DMS79 (cell line): ENCODE measurements around the gene TNFSF11.

Experiments
- DNase-seq: peaks from one replicate; lab custom pipeline; 2025; lab: John Stamatoyannopoulos, UW

Gene TNFSF11

DNA sequence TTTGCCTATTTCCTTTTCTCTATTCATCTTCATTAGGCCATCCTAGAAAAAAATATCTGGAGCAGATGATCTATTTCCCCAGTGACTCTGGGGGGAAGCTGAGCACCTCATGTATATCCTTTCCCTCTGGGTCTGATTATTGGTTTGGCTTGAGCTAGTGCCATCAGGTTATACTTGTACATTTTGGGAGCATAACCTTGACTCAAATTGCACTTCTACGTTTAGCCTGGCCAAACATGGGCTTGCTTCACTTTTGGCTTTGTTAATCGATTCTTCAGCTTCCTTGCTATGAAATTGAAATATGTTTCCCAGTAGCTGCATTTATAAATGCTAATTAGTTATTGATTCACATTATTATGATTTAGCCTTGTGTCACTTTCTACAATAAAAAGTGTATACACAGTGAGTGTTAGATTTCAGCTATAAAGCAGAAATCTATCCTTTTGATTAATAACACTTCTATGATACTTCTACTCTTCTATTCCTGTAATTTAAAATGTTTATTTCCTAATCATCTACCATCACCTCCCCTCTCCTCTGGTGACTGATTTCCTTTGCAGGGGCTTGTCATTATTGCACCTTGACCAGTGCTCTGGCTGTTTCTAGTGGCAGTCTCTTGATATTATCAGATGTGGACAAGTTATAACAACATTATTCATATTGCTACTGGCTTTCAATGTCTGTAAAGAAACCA is 37.3 kb downstream of the TNFSF11 start:
- DNase-seq = no peak

DNA sequence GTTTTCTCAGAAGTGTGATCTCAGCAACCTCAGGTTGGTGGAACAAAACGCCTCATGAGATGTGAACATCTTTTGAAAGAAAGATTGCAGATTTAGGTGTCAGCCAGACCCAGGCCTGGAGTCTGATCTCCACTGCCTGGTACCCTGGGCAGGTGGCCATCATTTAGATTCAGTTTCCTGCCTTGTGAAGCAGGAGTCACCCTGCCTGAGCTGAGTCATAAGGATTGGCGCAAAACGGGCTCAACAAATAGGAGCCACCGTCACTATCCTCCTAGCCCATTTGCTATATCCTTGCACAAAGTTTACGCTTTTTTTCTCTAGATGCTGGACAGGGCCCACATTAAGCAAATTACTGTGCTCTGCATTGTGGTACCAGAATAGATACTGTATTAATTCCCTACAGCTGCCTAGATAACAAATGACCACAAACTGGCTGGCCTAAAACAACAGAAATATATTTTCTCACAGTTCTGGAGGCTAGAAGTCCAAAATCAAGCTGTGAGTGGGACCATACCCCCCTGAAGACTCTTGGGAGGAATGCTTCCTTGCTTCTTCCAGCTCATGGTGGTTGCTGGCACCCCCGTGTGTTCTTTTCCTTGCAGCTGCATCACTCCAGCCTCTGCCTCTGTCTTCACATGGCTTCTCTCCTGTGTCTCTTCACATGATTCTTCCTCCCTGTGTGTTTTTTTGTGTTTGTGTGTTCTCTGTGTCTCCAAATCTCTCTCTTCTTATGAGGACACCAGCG is 38.2 kb downstream of the TNFSF11 start:
- no peak for DNase-seq

DNA sequence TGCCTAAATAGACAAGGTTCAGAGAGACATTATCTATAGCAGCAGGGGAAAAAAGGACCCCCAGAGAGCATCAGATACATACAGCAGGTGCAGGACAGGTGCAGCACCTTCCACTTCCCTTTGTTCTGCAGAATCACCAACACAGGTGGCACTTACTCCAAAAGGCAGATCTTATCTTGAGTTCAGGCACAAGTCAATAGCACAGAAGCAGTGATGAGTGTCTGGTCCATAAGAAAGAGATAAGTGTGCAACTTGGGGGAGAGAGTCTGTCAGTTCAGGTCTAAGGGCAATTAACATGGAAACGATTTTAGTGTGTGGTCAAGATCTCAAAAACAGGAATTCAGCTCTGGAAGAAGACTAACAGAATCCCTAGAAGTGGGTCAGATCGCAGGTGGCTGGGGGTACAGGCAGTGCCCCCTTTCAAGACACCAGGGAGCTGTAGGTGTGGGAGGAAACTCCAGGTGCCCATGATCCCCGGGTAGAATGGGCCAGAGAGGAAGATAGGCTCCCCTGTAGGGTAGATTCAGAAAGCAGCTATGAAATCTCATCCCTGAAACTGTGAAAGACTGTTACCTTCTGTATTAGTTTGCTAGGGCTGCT is 40.6 kb downstream of the TNFSF11 start:
- peak; percentile 47 for DNase-seq

DNA sequence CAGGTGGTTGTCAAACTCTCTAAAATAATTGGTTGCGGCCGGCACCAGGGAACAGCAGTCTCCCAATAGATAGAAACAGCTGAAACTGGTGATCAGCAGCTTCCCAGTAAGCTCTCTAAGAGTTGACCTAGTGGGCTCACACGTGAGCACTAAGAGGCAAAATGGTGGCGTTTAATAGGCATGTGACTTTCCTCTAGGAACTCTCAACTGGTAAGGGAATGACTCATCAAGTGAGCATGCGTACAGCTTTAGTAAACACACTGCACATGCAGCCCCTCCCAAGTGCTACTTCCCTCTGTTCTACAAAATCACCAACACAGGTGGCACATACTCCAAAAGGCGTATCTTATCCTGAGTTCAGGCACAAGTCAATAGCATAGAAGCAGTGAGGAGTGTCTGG is 41.7 kb downstream of the TNFSF11 start:
- DNase-seq = no peak

DNA sequence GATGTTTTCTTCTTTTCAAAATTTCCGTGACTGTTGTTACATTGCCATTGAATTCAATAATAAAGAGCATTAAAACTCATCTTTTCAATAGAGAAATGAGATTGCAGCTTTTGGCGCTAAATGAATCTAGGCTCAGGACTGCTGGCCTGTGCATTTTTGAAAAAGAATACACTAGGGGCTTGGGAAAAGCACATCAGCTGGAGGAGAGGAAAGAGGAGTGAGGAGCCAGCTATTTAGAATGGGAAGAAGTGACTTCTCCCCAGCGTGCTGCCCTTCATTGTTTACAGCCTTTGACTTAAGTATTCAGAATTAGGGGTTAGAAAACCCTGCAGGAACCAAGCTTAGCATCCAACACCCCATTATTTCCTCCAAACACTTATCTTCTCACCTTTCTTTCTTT is 43.3 kb downstream of the TNFSF11 start:
- DNase-seq = no peak

DNA sequence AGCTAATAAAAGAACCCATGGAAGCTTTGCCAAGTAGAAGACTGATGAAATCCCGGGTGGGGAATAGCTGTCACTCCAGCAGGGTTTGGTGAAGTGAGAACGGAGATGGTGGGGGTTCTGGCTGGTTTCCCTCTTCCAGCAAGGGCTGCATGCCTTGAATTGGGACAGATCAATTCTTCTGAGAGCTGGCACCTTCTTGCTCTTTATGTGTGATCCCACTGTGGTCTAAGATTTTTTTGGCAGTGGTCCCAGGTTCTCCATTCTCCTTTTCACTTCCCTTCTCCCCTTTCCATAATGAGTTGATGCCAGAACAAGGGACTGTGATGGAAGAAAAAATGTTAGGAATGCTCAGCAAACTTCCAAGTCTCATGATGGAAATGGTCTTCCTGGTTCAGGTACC is 50.0 kb downstream of the TNFSF11 start:
- DNase-seq = no peak

DNA sequence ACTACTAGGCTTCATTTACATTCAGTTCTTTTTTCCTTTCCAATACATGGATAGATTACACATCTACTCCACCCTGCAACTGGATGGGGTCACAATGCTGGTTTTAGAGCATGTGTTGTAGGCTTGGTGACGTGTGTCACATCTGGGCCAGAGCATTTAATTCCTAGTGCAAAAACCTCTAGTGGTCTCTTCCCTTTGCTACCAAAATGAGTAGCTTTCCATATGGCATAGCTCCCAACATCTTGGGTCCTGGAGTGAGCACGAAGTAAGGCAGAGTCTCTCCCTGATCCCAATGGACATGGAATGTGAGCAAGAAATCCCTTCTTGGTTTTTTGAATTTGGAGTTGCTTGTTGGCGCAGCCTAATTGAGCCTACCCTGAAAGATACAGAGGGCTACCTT is 51.7 kb downstream of the TNFSF11 start:
- no peak for DNase-seq

DNA sequence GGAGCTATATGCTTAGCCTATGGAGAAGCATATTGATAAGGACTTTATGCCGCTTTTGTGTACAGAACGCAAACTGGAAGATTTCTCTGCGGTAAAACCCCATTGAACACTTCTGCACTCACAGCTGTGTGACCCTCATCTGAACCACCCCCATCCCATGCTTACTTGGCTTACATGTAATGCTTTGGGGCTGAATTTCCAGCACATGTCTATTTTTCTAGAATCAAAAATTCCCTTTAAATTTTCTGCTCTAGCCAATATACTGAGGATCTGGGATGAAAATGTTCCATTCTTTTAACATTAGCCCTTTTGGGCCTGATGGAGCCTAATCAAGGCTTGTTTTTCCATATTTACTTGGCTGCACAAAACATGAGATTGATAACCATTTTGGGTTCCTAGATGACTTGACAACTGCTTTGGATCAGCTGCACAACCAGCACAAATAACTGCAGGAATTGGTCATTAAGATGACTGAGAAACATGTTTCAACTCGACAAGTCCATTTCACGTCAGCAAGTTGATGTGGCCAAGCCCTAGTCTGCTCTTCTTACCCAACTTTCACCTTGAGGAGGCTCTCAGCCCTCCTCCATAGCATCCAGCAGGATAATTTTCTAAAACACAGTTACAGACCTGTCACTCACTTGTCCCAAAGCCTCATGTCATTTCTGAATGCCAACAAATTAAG is 52.4 kb downstream of the TNFSF11 start:
- no peak for DNase-seq

DNA sequence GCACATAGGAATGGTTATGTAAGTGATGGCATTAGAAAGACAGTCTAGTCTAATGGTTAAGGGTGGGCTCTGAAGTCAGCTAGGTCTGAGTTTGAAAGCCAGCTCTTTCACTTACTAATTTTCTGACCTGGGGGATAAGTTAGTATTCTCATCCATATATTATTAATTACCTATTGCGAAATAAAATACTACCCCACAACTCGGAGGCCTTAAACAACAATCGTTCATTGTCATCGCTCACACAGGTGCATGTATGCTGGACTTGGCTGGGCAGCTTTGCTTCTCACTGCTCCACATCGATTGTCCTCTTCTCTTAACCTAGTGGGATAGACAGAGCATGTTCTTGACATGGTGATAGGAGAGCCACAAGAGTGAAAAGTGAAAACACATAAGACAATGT is 54.7 kb downstream of the TNFSF11 start:
- no peak for DNase-seq

DNA sequence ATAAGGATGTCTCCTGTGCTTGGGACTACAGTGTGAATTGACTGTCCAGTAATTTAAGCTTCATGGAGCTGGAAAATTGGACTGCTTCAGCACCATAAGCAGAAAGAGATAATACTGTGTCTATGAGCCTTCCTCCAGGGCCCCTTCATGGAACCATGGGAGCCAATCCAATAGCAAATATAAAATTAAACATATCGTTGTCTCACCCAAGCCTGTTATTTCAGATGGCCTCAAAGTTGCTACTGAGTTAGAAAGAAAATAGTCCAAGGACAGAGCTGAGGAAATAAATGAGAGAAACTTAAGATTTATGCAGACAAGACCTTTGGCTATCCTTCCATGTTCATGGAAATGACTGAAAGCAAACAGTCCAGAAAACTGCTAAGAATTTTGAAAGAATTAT is 57.2 kb downstream of the TNFSF11 start:
- DNase-seq = no peak

DNA sequence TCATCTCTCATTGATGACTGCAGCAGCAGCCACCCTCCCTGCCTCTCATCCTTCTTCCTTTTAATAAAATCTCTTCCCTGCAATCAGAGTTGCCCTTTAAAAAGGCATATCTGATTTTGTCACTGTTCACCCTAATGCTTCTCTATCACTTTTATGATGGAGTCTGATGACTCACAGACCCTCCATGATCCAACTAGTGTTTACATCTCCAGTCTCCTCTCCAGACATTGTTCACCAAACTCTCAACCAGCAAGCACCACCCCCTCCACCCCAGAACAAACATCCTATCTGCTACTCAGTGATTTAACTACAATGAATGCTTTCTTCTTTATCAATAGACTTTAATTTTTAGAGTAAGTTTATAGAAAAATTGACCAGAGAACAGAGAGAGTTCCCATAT is 59.5 kb downstream of the TNFSF11 start:
- no peak for DNase-seq

DNA sequence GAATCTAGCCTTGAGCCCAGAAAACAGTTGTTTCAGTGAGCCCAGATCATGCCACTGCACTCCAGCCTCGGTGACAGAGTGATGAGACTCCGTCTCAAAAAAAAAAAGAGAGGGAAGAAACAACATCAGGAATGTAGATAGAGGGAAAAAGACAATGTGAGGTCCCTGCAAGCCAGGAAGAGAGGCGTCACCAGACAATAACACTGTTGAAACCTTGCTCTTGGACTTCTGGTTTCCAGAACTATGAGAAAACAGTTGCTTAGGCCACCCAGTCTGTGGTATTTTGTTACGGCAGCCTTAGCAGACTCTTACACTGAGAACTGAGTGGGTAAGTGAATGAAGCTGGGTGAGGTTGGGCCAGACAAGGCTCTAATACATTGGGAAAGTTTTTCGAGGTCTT is 64.1 kb downstream of the TNFSF11 start:
- no peak for DNase-seq

DNA sequence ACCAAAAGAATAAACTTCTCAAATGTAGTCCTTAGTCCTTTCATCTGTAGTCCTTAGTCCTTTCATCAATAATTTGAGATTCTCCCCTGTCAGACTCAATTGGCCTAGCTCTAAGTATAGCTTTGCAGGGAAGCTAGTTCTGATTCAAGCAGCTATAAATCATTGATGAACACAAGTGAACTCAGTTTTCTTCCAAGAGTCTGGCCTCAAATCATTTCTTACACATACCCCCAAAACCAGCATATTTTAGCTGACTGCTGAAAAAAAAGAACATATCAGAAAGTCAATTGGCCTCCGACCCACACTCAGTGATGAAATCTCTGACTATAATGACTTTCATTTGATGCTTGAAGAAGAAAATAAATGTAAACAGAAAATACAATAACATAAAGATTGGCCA is 64.9 kb downstream of the TNFSF11 start:
- DNase-seq = no peak

DNA sequence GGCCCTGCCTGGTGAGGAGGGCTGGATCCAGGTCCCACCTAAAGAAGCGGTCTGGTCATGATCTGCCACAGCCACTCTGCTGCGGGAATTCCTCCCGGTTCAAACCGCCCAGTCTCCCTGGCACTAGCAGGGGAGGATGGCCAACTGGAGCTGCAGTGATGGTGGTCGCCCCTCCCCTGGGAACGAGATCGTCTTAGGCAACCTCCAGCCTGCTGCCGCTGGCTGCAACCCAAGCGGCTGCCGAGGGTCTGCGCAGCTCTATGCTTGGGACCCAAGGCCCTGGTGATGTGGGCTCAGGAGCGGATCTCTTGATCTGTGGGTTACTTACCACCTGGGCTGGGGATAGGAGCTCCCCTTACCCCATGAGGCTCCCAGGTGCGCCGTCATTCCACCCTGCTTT is 69.1 kb downstream of the TNFSF11 start:
- no peak for DNase-seq

DNA sequence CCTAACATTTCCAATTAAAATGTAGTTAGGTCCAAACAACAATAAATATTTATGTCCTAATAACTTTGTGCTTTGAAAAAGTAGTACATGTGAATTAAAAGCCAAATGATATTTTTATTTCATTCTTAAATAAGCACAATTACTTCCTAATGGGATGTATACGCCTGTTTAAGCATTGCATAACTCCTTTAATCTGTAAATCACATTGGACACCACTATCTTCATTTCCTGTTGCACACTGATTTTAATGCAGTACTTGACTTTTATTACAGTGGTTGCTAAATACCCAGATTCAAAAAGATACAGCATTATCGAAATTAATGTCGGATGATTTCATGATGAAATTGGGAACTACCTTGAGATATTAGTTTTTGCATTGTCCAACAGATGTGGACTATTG is 70.9 kb downstream of the TNFSF11 start:
- no peak for DNase-seq

DNA sequence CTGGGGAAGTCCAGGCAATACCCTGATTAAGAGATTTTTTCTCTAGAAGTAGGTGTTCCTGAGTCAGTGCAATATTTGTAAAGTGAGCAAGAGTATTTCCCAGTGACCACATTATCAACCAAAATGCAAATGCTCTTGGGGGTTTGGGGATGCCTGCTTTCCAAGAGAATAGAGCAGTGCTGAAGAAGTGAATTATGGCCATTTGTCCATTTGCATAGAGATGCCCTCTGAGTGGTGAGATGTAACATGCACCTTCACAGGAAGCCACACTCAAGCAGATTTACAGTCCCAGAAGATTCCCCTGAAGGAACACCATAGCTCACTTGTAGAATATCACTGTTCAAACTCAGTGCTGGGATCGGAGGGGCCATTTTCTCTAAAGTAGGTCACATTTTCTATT is 71.8 kb downstream of the TNFSF11 start:
- DNase-seq = no peak

DNA sequence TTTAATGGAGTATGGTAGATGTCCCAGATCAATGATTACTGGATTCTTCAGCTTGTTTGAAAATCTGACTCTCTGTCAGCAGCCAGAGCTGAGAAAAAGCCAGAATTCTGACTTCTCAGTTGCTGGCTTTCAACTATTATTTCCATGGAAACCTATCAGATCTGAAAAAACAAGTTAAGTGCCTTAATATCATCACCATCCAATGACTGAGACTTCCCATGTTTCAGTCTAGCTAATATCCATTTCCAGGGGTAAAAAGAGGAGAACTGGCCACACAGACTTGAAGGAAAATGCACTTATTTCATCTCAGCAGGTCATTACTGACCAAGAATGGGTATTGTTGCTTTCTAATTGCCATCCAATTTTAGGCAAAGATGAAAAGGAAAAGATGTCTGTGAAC is 75.2 kb downstream of the TNFSF11 start:
- DNase-seq = no peak

DNA sequence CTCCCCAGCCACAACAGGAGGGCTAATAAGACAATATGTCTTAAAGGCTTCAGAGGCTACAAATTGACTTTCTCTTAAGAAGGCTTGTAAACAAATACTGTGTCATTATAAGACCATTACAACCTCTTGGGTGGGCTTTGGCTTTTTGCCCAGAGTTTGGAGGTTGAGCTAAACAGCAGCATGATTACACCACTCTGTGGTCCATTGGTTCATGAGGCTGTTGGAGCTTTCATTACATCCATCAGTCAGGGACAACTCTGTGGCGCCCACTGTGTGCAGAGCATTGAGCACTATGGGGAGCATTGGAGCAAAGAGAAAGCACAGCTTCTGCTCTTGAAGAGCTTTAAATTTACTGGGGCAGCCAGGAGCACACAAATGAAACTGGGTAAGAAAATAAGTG is 75.9 kb downstream of the TNFSF11 start:
- peak; percentile 82 for DNase-seq

DNA sequence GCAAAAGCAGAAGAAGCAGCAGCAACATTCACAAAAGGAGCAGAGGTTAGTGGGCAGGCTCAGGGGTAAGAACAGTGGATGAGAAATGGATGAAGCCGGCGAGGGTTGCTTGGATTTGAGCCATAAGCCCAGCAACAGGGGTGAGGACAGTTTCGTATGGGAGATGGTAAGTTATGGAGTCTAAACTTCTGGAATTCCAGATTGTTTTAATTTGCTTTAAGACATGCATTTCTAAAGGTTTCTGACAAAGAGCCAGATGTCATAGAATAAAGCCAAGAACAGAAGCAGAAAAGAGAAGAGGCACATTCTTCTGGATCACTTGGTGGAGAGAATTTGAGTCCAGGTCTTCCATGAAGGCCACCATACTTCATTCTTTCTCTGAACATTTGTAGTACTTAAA is 76.6 kb downstream of the TNFSF11 start:
- no peak for DNase-seq

DNA sequence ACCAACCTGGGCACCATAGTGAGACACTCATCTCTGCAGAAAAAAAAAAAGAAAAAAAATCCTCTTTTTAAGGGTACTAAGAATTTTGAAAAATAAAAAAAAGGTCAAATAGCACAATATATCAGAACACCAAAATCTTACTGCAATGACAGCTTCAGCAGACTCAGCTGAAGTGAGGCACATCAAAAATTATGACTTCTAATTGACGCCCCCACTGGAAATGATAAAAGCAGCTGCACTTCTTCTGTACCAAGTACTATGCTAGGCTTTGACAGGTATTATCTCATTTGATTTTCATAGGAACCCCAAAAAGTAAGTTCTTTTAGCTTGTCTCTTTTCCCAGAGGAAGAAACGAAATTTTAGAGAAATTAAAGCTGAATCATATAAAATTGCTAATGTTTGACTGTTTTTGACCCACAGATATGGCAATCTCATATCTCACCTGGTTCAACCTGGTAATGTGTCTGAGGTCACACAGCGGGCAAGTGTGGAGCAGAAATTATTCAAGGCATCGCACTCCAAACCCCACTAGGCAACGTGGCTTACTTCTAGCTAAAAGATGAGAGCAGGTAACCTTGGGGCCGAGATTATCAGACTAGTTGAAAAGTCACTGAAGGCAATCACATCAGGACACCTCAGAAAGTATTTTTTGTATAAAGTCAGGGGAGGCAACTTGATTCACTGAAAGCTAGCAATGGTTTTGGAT is 78.1 kb downstream of the TNFSF11 start:
- no peak for DNase-seq

DNA sequence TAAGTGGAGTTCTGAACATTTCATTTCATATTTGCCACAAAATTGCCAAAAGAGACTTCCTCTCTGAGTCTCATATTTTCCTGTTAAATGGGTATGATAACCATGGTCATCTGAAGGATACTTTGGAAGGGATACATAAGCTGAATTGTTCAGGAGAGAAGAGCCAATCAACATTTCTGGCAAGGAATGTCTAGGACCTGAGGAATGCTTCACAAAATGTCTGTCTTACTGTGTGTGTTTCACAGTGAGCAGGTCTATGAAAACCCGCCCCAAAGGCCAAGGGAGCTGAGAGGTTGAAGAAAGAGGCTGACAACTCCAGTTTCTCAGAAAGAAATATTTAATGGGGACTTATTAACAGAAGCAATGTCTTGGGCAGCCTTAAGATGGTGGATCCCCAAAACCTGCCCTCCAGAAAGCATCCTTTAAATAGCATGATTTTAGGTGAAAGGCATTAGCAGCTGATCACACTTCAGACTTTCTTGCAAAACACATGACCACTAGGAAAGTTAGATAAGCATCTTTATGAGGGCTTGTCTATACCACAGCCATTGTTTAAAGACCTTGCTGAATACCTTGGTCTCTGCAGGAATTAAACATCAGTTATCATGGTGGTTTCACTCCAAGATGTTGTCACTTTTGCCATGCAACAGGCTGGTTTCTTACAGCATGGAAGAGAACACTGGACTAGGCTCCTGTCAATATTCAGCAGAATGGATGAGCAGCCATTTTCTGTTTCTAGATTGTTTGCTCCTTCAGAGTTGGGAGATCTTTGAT is 78.9 kb downstream of the TNFSF11 start:
- DNase-seq = no peak

DNA sequence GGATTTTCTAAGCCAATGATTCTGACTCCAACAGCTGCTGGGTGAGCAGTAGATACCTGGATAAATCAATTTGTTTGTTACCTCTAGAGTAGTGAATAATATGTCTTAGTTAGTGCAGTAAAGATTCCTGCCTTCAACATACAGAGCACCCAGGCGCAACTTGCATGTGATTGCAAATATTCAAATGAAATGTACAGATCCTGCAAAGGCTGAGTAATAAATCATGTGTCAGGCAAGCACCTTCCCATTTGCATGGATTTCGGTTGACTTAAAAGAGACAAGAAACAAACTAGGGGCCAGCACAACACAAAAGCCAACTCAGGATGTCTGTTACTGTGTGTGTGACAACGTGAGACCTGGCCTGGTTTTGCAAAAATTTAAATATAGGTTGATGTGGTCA is 79.7 kb downstream of the TNFSF11 start:
- DNase-seq = no peak
